Lung (tissue), 12 donors: ENCODE results near the gene DNER. TPM values are rescaled to one million over a fixed set of nuclear protein-coding genes. Genes with fewer than 3 reads are reported as not detected.
"Not testable (repeated sequence)": the region's sequence is repeated elsewhere in the genome, so short reads cannot be mapped to it uniquely, and the experiment has no call there.

ENCODE experiments used
- ATAC-seq: fragments of 200-7000 bp; cut with Tn5 transposase; one replicate; pipeline ENCODE4 v1.9.1; 2020; ENCODE audit warnings: moderate number of reproducible peaks; ENCODE audit not compliant: insufficient read depth, low FRiP score
- DNase-seq, 3 donors: peaks; one replicate each; pipeline ENCODE4 v3.0.0-alpha.2; 2013 to 2017
- H3K27ac ChIP-seq, 2 donors: one replicate each; pipeline ENCODE4 v1.5.1; 2013; ENCODE audit warnings: mild to moderate bottlenecking in 2 of 2, moderate library complexity in 2 of 2, control low read depth in 1 of 2, inconsistent platforms in 1 of 2, low read depth in 1 of 2, low read length in 1 of 2
- H3K27me3 ChIP-seq, 3 donors: one replicate each; pipeline ENCODE4 v1.5.1; 2013; ENCODE audit warnings: low read length in 2 of 3; ENCODE audit not compliant: control insufficient read depth in 3 of 3, insufficient read depth in 3 of 3
- H3K36me3 ChIP-seq, 4 donors: one replicate each; pipeline ENCODE4 v1.5.1; 2013; ENCODE audit warnings: low read length in 4 of 4, mild to moderate bottlenecking in 1 of 4, moderate library complexity in 1 of 4; ENCODE audit not compliant: control insufficient read depth in 4 of 4, insufficient read depth in 4 of 4
- H3K4me1 ChIP-seq, 5 donors: one replicate each; pipeline ENCODE4 v1.5.1; 2013; ENCODE audit warnings: low read length in 5 of 5, mild to moderate bottlenecking in 2 of 5, moderate library complexity in 1 of 5; ENCODE audit not compliant: control insufficient read depth in 5 of 5, insufficient read depth in 5 of 5
- H3K4me3 ChIP-seq: one replicate; pipeline ENCODE4 v1.5.1; 2013; ENCODE audit warnings: mild to moderate bottlenecking, control low read depth, moderate library complexity
- H3K9ac ChIP-seq, 2 donors: one replicate each; pipeline ENCODE4 v1.5.1; 2013; ENCODE audit warnings: low read length in 2 of 2, control low read depth in 1 of 2; ENCODE audit not compliant: insufficient read depth in 1 of 2
- H3K9me3 ChIP-seq, 4 donors: one replicate each; pipeline ENCODE4 v1.5.1; 2013; ENCODE audit warnings: low read length in 3 of 4, mild to moderate bottlenecking in 1 of 4, moderate library complexity in 1 of 4; ENCODE audit not compliant: control insufficient read depth in 4 of 4, insufficient read depth in 3 of 4
- CTCF ChIP-seq: IDR thresholded peaks from 2 replicates; pipeline ENCODE4 v1.5.1; 2012; ENCODE audit warnings: mild to moderate bottlenecking; ENCODE audit errors: control extremely low read depth, extremely low read depth
- WGBS, 2 donors: extraction: QIAGEN DNeasy Blood & Tissue Kit; methylation state at CpG; one replicate each; pipeline ENCODE4 v1.1.7; 2013; 5-methylcytosine and 5-hydroxymethylcytosine counted together
- polyA plus RNA-seq, 2 donors: library from polyadenylated mRNA; stranded (reverse); fragments of 200-250 nt; gene quantifications; one replicate each; pipeline ENCODE4 v1.2.1, GENCODE V29; 2013
- total RNA-seq, 2 donors: library from RNA; depleted of rRNA in 1 of 2; stranded (reverse); fragments of >200 nt in 1 of 2; gene quantifications; one replicate each; pipeline ENCODE4 v1.2.1, GENCODE V29; 2014 to 2021
- donor health status: control.
- donor health status: control.
- donor health status: Bipolar disorder and iron deficiency.
- donor health status: healthy.
- donor health status: DM: yes; HTN: yes; CAD: no.

The DNER gene
- total and polyA plus RNA-seq, 4 donors, result 0.63 to 5.8 (median 3.3) TPM

DNA sequence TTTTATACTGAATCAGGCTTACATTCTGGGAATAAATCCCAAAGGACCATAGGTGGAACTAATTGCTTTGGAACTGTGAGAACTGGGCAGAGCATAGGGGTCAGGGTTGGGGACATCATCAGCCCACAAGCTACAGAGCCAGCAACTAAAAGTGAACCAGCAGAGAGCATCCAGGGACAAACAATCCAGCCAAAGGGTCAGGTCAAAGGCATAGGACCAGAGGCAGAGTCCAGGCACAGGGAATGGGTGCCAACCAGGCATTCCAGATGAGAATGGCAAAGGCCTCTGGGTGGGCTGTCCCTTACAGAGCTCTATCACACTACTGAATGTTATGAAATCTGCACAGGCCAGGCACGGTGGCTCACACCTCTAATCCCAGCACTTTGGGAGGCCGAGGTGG, 12.3 kb upstream of the DNER start:
- Histone ChIP-seq H3K27ac (no peak overlapping the region), H3K4me3 (no peak overlapping the region), H3K9me3 (no peaks in the 10 kb centered on the region), H3K27me3 (peaks cover 0 to 2% (median 0%) of the 10 kb centered on the region in 3 donors), H3K36me3 (no peaks in the 10 kb centered on the region), H3K9ac (no peak overlapping the region), H3K4me1 (peaks cover 0 to 2% (median 0%) of the 10 kb centered on the region in 5 donors)
- no peak for TF ChIP-seq CTCF
- ATAC-seq, result no peak
- no peak for DNase-seq
- WGBS, 2 donors, result 86 to 91% methylated on average over 2 of the region's 2 CpGs

DNA sequence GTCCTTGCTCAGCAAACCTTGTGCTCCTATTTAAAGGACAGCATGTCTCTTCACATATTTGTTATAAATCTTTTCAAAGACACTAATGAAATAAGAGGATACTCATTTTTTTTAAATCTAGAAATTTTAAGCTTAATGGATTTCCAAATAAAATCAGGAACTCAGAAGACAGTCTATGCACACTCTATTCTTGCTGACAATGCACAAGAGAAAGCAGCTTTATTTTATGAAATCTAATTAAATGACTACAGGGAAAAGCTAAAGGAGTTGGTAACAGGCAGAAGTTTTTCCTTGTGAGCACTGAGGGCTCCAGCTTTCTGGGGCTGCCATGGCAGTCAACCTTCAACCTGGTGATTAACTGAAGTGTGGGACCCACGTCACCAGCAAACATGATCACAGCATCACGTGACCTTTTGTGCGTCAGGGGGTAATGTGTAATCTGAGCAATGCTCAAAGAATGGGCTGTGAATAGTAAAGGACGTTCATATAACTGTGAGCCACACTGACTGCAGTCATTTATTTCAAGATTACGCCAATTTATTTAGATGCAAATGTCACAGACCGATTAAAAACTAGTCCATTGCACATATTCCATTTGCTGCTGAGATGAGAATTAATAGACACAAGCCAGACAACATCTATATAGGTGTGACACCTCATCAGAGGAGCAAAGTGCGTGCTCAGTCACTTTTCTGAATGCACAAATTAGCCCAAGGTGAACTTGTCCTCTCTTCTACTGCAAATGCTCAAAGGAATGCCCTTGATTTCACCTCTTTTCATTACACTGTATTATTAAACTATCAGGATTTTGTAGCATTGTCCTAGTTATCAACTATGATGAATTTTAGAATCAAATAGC, 11.6 kb upstream of the DNER start:
- H3K36me3 ChIP-seq, result no peaks in the 10 kb centered on the region
- no peak overlapping the region for H3K4me3 ChIP-seq
- H3K4me1 ChIP-seq, result no peaks in the 10 kb centered on the region
- no peak overlapping the region for H3K27ac ChIP-seq
- peaks cover 0 to 2% (median 0%) of the 10 kb centered on the region in 3 donors for H3K27me3 ChIP-seq
- ATAC-seq, result no peak
- H3K9me3 ChIP-seq, result no peaks in the 10 kb centered on the region
- H3K9ac ChIP-seq, result no peak overlapping the region
- TF ChIP-seq CTCF, result no peak
- WGBS, 2 donors, result 61 to 78% methylated on average over 7 of the region's 7 CpGs
- no peak for DNase-seq

DNA sequence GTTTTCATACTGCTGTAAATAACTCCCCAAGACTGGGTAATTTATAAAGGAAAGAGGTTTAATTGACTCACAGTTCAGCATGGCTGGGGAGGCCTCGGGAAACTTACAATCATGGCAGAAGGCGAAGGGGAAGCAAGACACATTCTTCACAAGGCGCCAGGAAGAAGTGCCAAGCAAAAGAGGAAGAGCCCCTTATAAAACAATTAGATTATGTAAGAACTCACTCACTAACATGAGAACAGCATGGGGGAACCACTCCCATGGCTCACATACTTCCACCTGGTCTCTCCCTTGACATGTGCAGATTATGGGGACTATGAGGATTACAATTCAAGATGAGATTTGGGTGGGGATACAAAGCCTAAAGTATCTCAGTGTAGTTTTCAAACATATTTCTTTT, 8.8 kb upstream of the DNER start:
- ATAC-seq, H3K27ac ChIP-seq, H3K9me3 ChIP-seq, H3K9ac ChIP-seq, H3K4me3 ChIP-seq, H3K4me1 ChIP-seq, H3K36me3 ChIP-seq, DNase-seq: not testable (repeated sequence)
- peaks cover under 1 to 11% (median 5%) of the 10 kb centered on the region in 3 donors for H3K27me3 ChIP-seq
- 62 to 68% methylated on average over 3 of the region's 3 CpGs for WGBS, 2 donors

GRCh38 chr2:229719926-229720647, 5.7 kb upstream of the DNER start:
- Histone ChIP-seq H3K9ac (no peak overlapping the region), H3K4me3 (no peak overlapping the region), H3K27me3 (peaks cover 5 to 41% (median 21%) of the 10 kb centered on the region in 3 donors), H3K4me1 (peaks cover 0 to under 1% (median 0%) of the 10 kb centered on the region in 5 donors), H3K36me3 (no peaks in the 10 kb centered on the region), H3K9me3 (no peaks in the 10 kb centered on the region), H3K27ac (no peak overlapping the region)
- DNase-seq, result no peak
- 69 to 71% methylated on average over 3 of the region's 3 CpGs for WGBS, 2 donors
- ATAC-seq, result no peak
- TF ChIP-seq CTCF, result no peak
